HepG2 (cell line): ENCODE data around the gene GALR3. TPM values are rescaled to one million over a fixed set of nuclear protein-coding genes. Genes with fewer than 3 reads are reported as not detected.

Source experiments
- EED ChIP-seq: sonication (generic); formaldehyde crosslinking; IDR thresholded peaks from 2 replicates; pipeline ENCODE4 v1.5.0; 2020; ENCODE audit warnings: mild to moderate bottlenecking, missing genetic modification reagents
- GTF3A ChIP-seq: sonication (generic); formaldehyde crosslinking; conservative IDR thresholded peaks from 2 replicates; pipeline ENCODE4 v1.4.0; 2020; ENCODE audit warnings: mild to moderate bottlenecking, missing genetic modification reagents
- MBD4 ChIP-seq: IDR thresholded peaks from 2 replicates; pipeline ENCODE4 v1.6.1; 2012; ENCODE audit warnings: low read length, inconsistent platforms, borderline replicate concordance
- RARA ChIP-seq: IDR thresholded peaks from 2 replicates; pipeline ENCODE4 v1.6.1; 2016; ENCODE audit warnings: missing genetic modification reagents, missing compliant biosample characterization
- ZBTB1 ChIP-seq: sonication (generic); formaldehyde crosslinking; IDR thresholded peaks from 2 replicates; pipeline ENCODE4 v1.4.0; 2020; ENCODE audit warnings: missing genetic modification reagents, borderline replicate concordance
- ZBTB10 ChIP-seq: sonication (generic); formaldehyde crosslinking; IDR thresholded peaks from 2 replicates; pipeline ENCODE4 v1.4.0; 2020; ENCODE audit warnings: missing genetic modification reagents, borderline replicate concordance
- ZNF275 ChIP-seq: sonication (generic); formaldehyde crosslinking; IDR thresholded peaks from 2 replicates; pipeline ENCODE4 v1.8.0; 2022; ENCODE audit warnings: missing genetic modification reagents, mild to moderate bottlenecking, inconsistent platforms, borderline replicate concordance
- ZNF382 ChIP-seq: sonication (generic); formaldehyde crosslinking; IDR thresholded peaks from 2 replicates; pipeline ENCODE4 v1.5.0; 2020; ENCODE audit warnings: missing genetic modification reagents, mild to moderate bottlenecking, borderline replicate concordance
- ZNF501 ChIP-seq: sonication (generic); formaldehyde crosslinking; IDR thresholded peaks from 2 replicates; pipeline ENCODE4 v1.5.1; 2020; ENCODE audit warnings: mild to moderate bottlenecking, moderate library complexity, missing genetic modification reagents
- ZNF710 ChIP-seq: sonication (generic); formaldehyde crosslinking; IDR thresholded peaks from 2 replicates; pipeline ENCODE4 v1.5.0; 2020; ENCODE audit warnings: mild to moderate bottlenecking, missing genetic modification reagents, borderline replicate concordance
- polyA plus RNA-seq, 8 experiments: library from polyadenylated mRNA; depleted of rRNA in 3 of 8; stranded (reverse) in 7 of 8; unstranded in 1 of 8; fragments of >200 nt; fragmentation: Illumina TruSeq in 4 of 8; extraction: Trizol in 4 of 8; gene quantifications; 2 replicates each; pipeline versions ENCODE4 v1.2.1 to v1.2.3, GENCODE V29; 2011 to 2016; ENCODE audit warnings: low read depth in 4 of 8, missing spikeins in 1 of 8, mixed read lengths in 1 of 8; ENCODE audit not compliant: insufficient read depth in 1 of 8
- total RNA-seq, 5 experiments: library from RNA; depleted of rRNA; stranded (reverse); fragments of >200 nt; fragmentation: Illumina TruSeq; extraction: Trizol; gene quantifications; 2 replicates each; pipeline ENCODE4 v1.2.3, GENCODE V29; 2016; ENCODE audit warnings: low read depth in 1 of 5
- TF ChIP-seq, protein P1 (sequence below): sonication (generic); formaldehyde crosslinking; IDR thresholded peaks from 2 replicates; pipeline ENCODE4 v1.5.1; 2020; ENCODE audit warnings: mild to moderate bottlenecking, missing genetic modification reagents, moderate library complexity
- TF ChIP-seq, protein P2 (sequence below): sonication (generic); formaldehyde crosslinking; IDR thresholded peaks from 2 replicates; pipeline ENCODE4 v1.4.0; 2020; ENCODE audit warnings: missing genetic modification reagents, mild to moderate bottlenecking, borderline replicate concordance

The GALR3 gene
- total and polyA plus RNA-seq, 2 of the 13 experiments (the other 11 are each of a cell fraction or from before 2014, with no cell fraction given) = 0.13 TPM; not detected in 1

DNA sequence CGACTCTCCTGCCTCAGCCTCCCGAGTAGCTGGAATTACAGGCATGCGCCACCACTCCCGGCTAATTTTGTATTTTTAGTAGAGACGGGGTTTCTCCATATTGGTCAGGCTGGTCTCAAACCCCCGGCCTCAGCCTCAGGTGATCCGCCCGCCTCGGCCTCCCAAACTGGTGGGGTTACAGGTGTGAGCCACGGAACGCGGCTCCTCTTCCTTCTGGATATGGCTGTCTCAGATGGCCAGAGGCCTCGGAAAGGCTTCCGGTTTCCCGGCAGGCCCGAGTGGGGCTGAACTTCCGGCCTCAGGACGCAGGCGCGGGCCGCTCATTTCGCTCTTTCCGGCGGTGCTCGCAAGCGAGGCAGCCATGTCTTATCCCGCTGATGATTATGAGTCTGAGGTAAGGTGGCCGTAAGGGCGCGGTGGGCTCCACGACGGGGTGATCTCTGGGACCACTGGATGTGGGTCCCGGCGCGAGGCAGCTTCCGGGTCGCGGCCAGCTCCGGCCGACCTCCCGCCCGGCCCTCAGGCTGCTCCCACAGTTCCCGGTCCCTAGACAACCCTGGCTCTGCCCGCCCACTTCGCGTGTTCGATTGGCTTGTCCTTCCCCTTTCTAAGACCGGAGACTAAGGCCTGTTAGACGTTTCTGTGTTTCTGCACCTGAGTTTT, 26.0 kb downstream of the GALR3 start, which contains the start of gene EIF3L (continued):
- no peak for TF ChIP-seq ZNF382
- TF ChIP-seq, protein P1, sequence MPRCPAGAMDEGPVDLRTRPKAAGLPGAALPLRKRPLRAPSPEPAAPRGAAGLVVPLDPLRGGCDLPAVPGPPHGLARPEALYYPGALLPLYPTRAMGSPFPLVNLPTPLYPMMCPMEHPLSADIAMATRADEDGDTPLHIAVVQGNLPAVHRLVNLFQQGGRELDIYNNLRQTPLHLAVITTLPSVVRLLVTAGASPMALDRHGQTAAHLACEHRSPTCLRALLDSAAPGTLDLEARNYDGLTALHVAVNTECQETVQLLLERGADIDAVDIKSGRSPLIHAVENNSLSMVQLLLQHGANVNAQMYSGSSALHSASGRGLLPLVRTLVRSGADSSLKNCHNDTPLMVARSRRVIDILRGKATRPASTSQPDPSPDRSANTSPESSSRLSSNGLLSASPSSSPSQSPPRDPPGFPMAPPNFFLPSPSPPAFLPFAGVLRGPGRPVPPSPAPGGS = peak; percentile 50
- TF ChIP-seq, protein P2, sequence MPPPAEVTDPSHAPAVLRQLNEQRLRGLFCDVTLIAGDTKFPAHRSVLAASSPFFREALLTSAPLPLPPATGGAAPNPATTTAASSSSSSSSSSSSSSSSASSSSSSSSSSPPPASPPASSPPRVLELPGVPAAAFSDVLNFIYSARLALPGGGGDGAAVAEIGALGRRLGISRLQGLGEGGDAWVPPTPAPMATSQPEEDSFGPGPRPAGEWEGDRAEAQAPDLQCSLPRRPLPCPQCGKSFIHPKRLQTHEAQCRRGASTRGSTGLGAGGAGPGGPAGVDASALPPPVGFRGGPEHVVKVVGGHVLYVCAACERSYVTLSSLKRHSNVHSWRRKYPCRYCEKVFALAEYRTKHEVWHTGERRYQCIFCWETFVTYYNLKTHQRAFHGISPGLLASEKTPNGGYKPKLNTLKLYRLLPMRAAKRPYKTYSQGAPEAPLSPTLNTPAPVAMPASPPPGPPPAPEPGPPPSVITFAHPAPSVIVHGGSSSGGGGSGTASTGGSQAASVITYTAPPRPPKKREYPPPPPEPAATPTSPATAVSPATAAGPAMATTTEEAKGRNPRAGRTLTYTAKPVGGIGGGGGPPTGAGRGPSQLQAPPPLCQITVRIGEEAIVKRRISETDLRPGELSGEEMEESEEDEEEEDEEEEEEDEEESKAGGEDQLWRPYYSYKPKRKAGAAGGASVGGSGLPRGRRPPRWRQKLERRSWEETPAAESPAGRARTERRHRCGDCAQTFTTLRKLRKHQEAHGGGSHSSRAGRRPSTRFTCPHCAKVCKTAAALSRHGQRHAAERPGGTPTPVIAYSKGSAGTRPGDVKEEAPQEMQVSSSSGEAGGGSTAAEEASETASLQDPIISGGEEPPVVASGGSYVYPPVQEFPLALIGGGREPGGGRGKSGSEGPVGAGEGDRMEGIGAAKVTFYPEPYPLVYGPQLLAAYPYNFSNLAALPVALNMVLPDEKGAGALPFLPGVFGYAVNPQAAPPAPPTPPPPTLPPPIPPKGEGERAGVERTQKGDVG = no peak
- TF ChIP-seq ZNF710 (CRISPR knock-in tag) = no peak
- TF ChIP-seq ZBTB10 (CRISPR knock-in tag) = peak; percentile 58; the same call in 1 of the 2 replicates
- TF ChIP-seq MBD4 = no peak
- no peak for TF ChIP-seq ZBTB1 (CRISPR knock-in tag)
- TF ChIP-seq ZNF275 (CRISPR knock-in tag) = 0 out of 2 replicates have a peak, but pooled peaks have one; percentile 73
- TF ChIP-seq GTF3A = no peak
- TF ChIP-seq RARA (CRISPR knock-in tag) = 0 out of 2 replicates have a peak, but pooled peaks have one; percentile 22
- TF ChIP-seq ZNF501 (CRISPR knock-in tag) = peak; percentile 86
- TF ChIP-seq EED (CRISPR knock-in tag) = peak; percentile 44; the same call in 1 of the 2 replicates
